HEK293T (cell line): ENCODE results near the gene CARD11.

Source experiments
- CTCF ChIA-PET: fragments of 350-600 bp; formaldehyde crosslinking; extraction: SDS; loops from one replicate; lab custom pipeline; 2021; ENCODE audit warnings: antibody characterized with exemption, inconsistent platforms; lab: Yijun Ruan, JAX
- POLR2A ChIA-PET: fragments of 350-600 bp; formaldehyde crosslinking; extraction: SDS; loops from one replicate; lab custom pipeline; 2020; ENCODE audit warnings: antibody characterized with exemption, inconsistent platforms; lab: Yijun Ruan, JAX
- DNase-seq: peaks from one replicate; pipeline ENCODE4 v3.0.0; 2012; ENCODE audit warnings: mixed read lengths; ENCODE audit errors: extremely low spot score
- ARNT ChIP-seq: fragments of 450-650 bp; IDR thresholded peaks from 2 replicates; pipeline ENCODE4 v1.6.1; 2017; ENCODE audit warnings: mild to moderate bottlenecking
- BHLHE40 ChIP-seq: fragments of 450-650 bp; IDR thresholded peaks from 2 replicates; pipeline ENCODE4 v1.6.1; 2016; ENCODE audit warnings: mild to moderate bottlenecking, moderate library complexity, borderline replicate concordance
- CTBP1 ChIP-seq: fragments of 450-650 bp; IDR thresholded peaks from 2 replicates; pipeline ENCODE4 v1.6.1; 2016; ENCODE audit warnings: borderline replicate concordance
- ELF4 ChIP-seq: fragments of 450-650 bp; IDR thresholded peaks from 2 replicates; pipeline ENCODE4 v1.6.1; 2017; ENCODE audit warnings: antibody characterized with exemption
- FOXA1 ChIP-seq: fragments of 450-650 bp; IDR thresholded peaks from 2 replicates; pipeline ENCODE4 v1.6.1; 2016; ENCODE audit warnings: mild to moderate bottlenecking
- FOXK2 ChIP-seq: fragments of 450-650 bp; IDR thresholded peaks from 2 replicates; pipeline ENCODE4 v1.6.1; 2016; ENCODE audit warnings: mild to moderate bottlenecking
- FOXM1 ChIP-seq: fragments of 450-650 bp; IDR thresholded peaks from 2 replicates; pipeline ENCODE4 v1.6.1; 2017; ENCODE audit warnings: mild to moderate bottlenecking, borderline replicate concordance
- HDGF ChIP-seq: fragments of 450-650 bp; IDR thresholded peaks from 2 replicates; pipeline ENCODE4 v1.6.1; 2017; ENCODE audit warnings: antibody characterized with exemption, borderline replicate concordance
- L3MBTL2 ChIP-seq: fragments of 450-650 bp; conservative IDR thresholded peaks from 2 replicates; pipeline ENCODE4 v1.6.1; 2016; ENCODE audit warnings: mild to moderate bottlenecking
- LEF1 ChIP-seq: fragments of 450-650 bp; IDR thresholded peaks from 2 replicates; pipeline ENCODE4 v1.6.1; 2017; ENCODE audit warnings: mild to moderate bottlenecking, borderline replicate concordance
- NFRKB ChIP-seq: fragments of 450-650 bp; IDR thresholded peaks from 2 replicates; pipeline ENCODE4 v1.6.1; 2016; ENCODE audit warnings: mild to moderate bottlenecking, moderate library complexity
- PKNOX1 ChIP-seq: fragments of 450-650 bp; IDR thresholded peaks from 2 replicates; pipeline ENCODE4 v1.6.1; 2016
- SP1 ChIP-seq: fragments of 450-650 bp; IDR thresholded peaks from 2 replicates; pipeline ENCODE4 v1.6.1; 2017
- SUZ12 ChIP-seq: fragments of 450-650 bp; IDR thresholded peaks from 2 replicates; pipeline ENCODE4 v1.6.1; 2016; ENCODE audit warnings: mild to moderate bottlenecking
- TARDBP ChIP-seq: fragments of 450-650 bp; IDR thresholded peaks from 2 replicates; pipeline ENCODE4 v1.6.1; 2016
- ZNF384 ChIP-seq: fragments of 450-650 bp; IDR thresholded peaks from 2 replicates; pipeline ENCODE4 v1.6.1; 2016

CARD11 gene

GRCh38 chr7:2878306-2878705 lies 165.4 kb downstream of the CARD11 start:
- POLR2A ChIA-PET = no interaction called here

GRCh38 chr7:2876031-2876731 lies 167.5 kb downstream of the CARD11 start:
- ChIA-PET POLR2A (no interaction called here), CTCF (no interaction called here)
- no peak for DNase-seq
- TF ChIP-seq FOXA1 (no peak), NFRKB (no peak), ELF4 (no peak), LEF1 (no peak), BHLHE40 (no peak), SUZ12 (no peak)

More at GRCh38 chr7:2878306-2878705, 165.4 kb downstream of the CARD11 start:
- DNase-seq = no peak
- TF ChIP-seq FOXM1 (no peak), CTBP1 (no peak), SUZ12 (no peak), NFRKB (no peak), TARDBP (no peak), LEF1 (no peak), FOXA1 (no peak), PKNOX1 (no peak)
- CTCF ChIA-PET = no interaction called here

GRCh38 chr7:2873686-2874551 lies 169.7 kb downstream of the CARD11 start:
- ChIA-PET POLR2A (no interaction called here), CTCF (no interaction called here)
- peak; percentile 37 for DNase-seq
- TF ChIP-seq L3MBTL2 = no peak
- no peak for TF ChIP-seq FOXA1
- TF ChIP-seq PKNOX1 = peak; percentile 79
- TF ChIP-seq ELF4 = peak; percentile 42; the same call in 1 of the 2 replicates
- TF ChIP-seq CTBP1 = peak; percentile 55; the same call in 1 of the 2 replicates
- no peak for TF ChIP-seq TARDBP
- TF ChIP-seq SUZ12 = no peak
- TF ChIP-seq NFRKB = no peak
- TF ChIP-seq FOXM1 = no peak
- no peak for TF ChIP-seq LEF1
- no peak for TF ChIP-seq SP1
- TF ChIP-seq FOXK2 = no peak
- TF ChIP-seq BHLHE40 = peak; percentile 31; the same call in 1 of the 2 replicates
- no peak for TF ChIP-seq HDGF
- TF ChIP-seq ARNT = no peak
- no peak for TF ChIP-seq ZNF384

- ChIA-PET CTCF (no interaction called here), POLR2A (no interaction called here)
- no peak for DNase-seq
- TF ChIP-seq FOXA1 (no peak), SP1 (no peak), FOXM1 (no peak), ZNF384 (no peak), SUZ12 (no peak), HDGF (no peak), L3MBTL2 (no peak), FOXK2 (no peak), CTBP1 (no peak), PKNOX1 (no peak), LEF1 (no peak), BHLHE40 (no peak), ELF4 (no peak), TARDBP (no peak)
These were observed 170.5 kb downstream of the CARD11 start for GRCh38 chr7:2873146-2873545.

- TF ChIP-seq HDGF = no peak
- TF ChIP-seq PKNOX1 = no peak
- TF ChIP-seq ELF4 = no peak
- no peak for TF ChIP-seq L3MBTL2
- TF ChIP-seq FOXK2 = no peak
- TF ChIP-seq NFRKB = no peak
- TF ChIP-seq FOXA1 = no peak
- TF ChIP-seq FOXM1 = no peak
- TF ChIP-seq CTBP1 = no peak
- no peak for TF ChIP-seq ARNT
- no peak for TF ChIP-seq LEF1
- no peak for TF ChIP-seq ZNF384
- no peak for TF ChIP-seq BHLHE40
- no peak for TF ChIP-seq SUZ12
- no peak for TF ChIP-seq SP1
- no peak for TF ChIP-seq TARDBP
- CTCF ChIA-PET = no interaction called here
- no peak for DNase-seq
- POLR2A ChIA-PET = no interaction called here
These were observed 171.3 kb downstream of the CARD11 start for GRCh38 chr7:2872296-2872874.
